Cardiac fibroblast (primary cell): ENCODE measurements around the gene CREB3L2.

Experiments used
- DNase-seq, 2 donors: peaks; one replicate each; pipeline versions ENCODE4 v3.0.0 to v3.0.0-alpha.2; 2010; ENCODE audit warnings: low read depth in 2 of 2
- H3K4me3 ChIP-seq, 2 donors: replicated peaks in 1 of 2; 1 replicate in 1 of 2; 2 replicates in 1 of 2; pipeline ENCODE4 v1.5.1; 2011; ENCODE audit warnings: low read depth in 2 of 2, low read length in 2 of 2, mild to moderate bottlenecking in 2 of 2, moderate library complexity in 1 of 2
- TF ChIP-seq, protein P1 (sequence below): IDR thresholded peaks from one replicate; pipeline ENCODE4 v1.5.1; 2011; ENCODE audit warnings: low read depth, mild to moderate bottlenecking, low read length, inconsistent platforms

Gene CREB3L2

DNA sequence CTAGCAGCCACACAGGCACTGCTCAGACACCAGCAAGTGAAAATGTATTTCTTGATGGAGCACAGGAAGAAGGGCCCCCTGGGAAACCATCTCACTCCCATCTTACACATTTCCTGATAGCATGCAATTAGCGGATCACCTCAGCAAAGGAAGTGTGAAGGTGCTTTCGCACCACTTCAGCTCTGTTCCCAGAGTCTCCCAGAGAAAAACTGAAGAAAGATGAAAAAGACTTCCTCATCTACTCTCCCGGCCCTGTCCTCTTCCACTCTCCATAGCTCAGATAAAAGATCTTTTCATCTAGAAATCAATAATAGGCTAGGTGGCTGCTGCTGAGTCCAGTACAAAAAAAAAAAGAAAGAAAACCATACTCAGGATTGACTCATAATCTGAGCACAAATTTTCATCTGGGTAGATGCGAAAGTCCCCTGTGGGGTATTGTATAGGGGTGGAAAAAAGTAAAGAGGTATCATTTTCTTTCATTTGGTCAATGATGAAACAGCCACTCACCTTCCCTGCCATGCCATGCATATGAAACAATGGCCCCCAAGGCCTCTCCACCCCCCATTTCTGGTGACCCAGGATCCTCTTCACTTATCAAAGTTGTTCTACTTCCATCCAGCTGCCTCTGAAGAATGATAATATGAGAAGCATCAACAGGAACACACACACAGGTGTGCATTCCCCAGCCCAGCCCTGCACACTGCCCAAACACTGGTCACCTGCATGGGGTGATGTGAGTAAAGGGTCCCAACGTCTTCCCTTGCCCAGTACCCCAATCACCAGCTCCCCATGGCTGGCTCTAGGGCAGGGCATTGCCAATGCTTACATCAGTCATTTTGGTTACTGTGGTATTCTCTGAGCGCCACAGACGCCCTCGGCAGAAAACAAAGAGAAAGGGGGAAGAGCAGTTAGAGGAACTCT, 106.3 kb downstream of the CREB3L2 start:
- H3K4me3 ChIP-seq, result no peak overlapping the region
- DNase-seq, result no peak
- TF ChIP-seq, protein P1, sequence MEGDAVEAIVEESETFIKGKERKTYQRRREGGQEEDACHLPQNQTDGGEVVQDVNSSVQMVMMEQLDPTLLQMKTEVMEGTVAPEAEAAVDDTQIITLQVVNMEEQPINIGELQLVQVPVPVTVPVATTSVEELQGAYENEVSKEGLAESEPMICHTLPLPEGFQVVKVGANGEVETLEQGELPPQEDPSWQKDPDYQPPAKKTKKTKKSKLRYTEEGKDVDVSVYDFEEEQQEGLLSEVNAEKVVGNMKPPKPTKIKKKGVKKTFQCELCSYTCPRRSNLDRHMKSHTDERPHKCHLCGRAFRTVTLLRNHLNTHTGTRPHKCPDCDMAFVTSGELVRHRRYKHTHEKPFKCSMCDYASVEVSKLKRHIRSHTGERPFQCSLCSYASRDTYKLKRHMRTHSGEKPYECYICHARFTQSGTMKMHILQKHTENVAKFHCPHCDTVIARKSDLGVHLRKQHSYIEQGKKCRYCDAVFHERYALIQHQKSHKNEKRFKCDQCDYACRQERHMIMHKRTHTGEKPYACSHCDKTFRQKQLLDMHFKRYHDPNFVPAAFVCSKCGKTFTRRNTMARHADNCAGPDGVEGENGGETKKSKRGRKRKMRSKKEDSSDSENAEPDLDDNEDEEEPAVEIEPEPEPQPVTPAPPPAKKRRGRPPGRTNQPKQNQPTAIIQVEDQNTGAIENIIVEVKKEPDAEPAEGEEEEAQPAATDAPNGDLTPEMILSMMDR, result no peak

DNA sequence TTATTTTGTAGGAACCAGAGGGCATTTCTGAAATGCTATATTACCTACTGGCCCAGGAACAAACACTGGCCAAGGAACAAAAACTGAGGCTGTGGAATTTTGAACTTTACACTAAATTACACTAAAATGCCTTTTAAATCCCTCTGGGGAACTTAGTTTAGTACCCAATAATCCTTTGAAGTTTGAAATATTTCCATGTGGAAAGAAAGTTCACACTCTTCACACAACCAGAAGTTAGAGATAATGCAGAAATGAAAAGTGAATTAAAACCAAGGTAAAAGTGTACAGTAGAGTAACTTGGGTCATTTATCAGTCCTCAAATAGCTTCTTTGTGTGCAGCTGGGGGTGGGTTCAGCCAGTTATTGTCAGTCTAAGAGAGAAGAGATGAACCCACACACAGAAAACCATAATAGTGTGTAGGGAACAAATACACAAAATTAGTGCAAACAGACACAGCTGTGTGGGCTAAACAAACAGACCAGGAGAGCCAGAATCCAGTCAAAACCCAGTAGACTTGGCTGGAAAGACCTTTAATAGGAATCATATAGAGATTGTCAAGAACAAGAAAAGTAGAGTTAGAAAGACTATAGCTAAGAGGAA, 108.6 kb downstream of the CREB3L2 start:
- DNase-seq, result no peak
- H3K4me3 ChIP-seq, result no peak overlapping the region
- TF ChIP-seq, protein P1, result no peak

DNA sequence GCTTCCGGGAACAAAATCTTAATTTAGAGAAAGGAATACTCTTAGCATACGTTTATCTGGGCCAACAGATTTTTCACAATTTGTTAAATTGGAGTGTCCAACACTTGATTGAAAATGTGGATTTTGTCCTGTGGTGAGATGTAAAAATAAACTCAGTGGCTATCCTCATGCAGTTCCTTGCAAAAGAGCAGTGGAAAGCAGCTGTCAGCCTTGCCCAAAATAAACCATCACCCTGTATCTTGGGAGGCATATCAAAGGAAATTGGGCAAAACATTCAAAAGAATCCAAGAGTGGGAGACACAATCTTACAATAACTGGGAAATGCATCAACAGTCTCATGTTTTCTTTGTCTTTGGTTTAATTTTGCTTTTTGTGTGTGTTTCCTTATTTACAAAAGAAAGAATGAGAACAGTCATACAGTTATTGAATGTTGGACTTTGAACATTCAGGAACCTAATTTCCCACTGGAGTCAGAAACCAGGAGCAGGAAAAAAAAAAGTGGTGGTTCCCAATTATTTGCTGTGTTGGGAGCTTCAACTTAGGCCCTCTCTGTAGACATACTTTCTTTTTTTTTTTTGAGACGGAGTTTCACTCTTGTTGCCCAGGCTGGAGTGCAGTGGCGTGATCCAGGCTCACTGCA, 110.8 kb downstream of the CREB3L2 start:
- no peak for DNase-seq
- TF ChIP-seq, protein P1, result no peak
- H3K4me3 ChIP-seq, result no peak overlapping the region

DNA sequence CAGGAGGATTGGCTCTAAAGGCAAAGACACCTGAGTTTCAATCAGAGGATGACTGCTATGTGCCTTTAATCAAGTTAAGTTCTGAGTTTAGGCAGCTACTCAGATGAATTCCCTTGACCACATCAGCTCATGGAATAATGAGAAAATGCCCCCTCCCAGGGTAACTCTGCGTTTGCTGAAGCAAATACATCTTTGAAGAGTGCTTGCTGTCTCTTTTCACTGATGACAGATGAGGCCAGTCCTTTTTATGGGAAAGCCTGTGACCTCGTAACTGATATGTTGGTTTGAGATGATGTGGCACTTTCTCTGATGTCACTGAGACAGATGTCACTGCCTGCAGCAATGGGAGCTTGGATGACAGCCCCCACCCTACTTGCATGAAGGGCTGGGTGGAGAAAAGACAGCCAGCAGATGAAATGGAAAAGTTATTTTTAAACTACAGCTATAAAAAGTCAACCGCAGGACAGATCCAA, 111.4 kb downstream of the CREB3L2 start:
- DNase-seq, result no peak
- TF ChIP-seq, protein P1, result no peak
- H3K4me3 ChIP-seq, result no peak overlapping the region

DNA sequence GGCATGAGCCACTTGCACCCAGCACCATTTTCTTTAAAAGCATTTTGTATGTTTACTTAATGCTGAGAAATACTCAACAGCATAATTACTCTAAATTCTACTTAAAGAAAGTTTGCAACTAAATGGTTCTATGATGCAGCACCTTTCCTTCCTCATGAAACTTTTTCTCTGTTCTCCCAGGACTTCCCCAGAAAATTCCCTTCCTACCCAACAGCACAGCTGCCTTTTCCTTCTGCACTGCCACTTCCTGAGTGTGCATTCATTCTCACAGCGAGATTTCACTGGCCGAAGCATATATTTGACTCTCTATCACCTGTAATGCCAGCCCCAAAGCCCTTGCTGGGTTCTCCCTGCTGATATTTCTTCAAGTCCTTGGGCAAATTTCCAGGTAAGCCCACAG, 113.6 kb downstream of the CREB3L2 start:
- no peak for DNase-seq
- H3K4me3 ChIP-seq, result no peak overlapping the region
- TF ChIP-seq, protein P1, result no peak

DNA sequence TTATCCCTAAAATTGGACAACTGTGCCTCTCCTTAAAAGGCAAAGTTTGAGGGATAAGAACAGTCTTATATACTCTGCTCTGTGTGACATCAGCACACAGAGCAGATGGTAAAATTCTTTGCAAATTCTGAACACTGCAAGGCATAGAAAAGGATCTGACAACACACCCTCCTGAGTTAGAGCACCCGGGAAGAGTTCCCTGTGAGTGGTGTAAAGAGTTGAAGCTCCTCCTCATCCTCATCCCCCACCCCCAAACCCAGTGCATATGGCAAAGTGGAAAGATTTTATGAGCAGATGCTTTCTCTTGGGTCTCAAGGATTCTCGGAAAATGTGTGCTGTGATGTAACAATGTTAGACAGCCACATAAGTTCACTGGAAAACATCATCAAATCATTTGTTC, 115.1 kb downstream of the CREB3L2 start:
- TF ChIP-seq, protein P1, result no peak
- peak in 1 of 2 donors; percentile 35 for DNase-seq
- H3K4me3 ChIP-seq, result no peak overlapping the region
